HEK293 (cell line): Measurements from ENCODE around the gene L3MBTL3.

Experiments used
- CTCF ChIA-PET: fragments of 350-600 bp; formaldehyde crosslinking; extraction: SDS; loops from one replicate; lab custom pipeline; 2021; ENCODE audit warnings: antibody characterized with exemption; lab: Yijun Ruan, JAX
- POLR2A ChIA-PET: fragments of 300-600 bp; formaldehyde crosslinking; extraction: SDS; loops from one replicate; lab custom pipeline; 2020; ENCODE audit warnings: antibody characterized with exemption, inconsistent platforms; lab: Yijun Ruan, JAX
- H3K27ac ChIP-seq: fragments of 200-500 bp; sonication (Bioruptor generic); 2 replicates; pipeline ENCODE4 v1.5.1; 2014; ENCODE audit warnings: low read depth, low read length, control low read depth, inconsistent platforms; ENCODE audit errors: extremely low read depth
- H3K36me3 ChIP-seq, 2 experiments: fragments of 200-500 bp in 1 of 2; sonication (Bioruptor generic) in 1 of 2; 1 replicate in 1 of 2; 2 replicates in 1 of 2; pipeline ENCODE4 v1.5.1; 2014 to 2017; ENCODE audit warnings: inconsistent platforms in 2 of 2, low read length in 2 of 2; ENCODE audit not compliant: control insufficient read depth in 2 of 2, insufficient read depth in 1 of 2
- H3K4me1 ChIP-seq: fragments of 200-500 bp; sonication (Bioruptor generic); 2 replicates; pipeline ENCODE4 v1.5.1; 2014; ENCODE audit warnings: mild to moderate bottlenecking, low read length, inconsistent platforms; ENCODE audit not compliant: control insufficient read depth, insufficient read depth
- H3K4me3 ChIP-seq: 2 replicates; pipeline ENCODE4 v1.5.1; 2011; ENCODE audit warnings: low read depth, mild to moderate bottlenecking, control low read depth, low read length, moderate library complexity
- H3K9me3 ChIP-seq: fragments of 200-500 bp; sonication (Bioruptor generic); 2 replicates; pipeline ENCODE4 v1.5.1; 2014; ENCODE audit warnings: low read depth, low read length, inconsistent platforms; ENCODE audit not compliant: control insufficient read depth, insufficient read depth
- BCL11A ChIP-seq: fragments of 450-650 bp; formaldehyde crosslinking; IDR thresholded peaks from 2 replicates; pipeline ENCODE4 v1.5.1; 2016; ENCODE audit warnings: low read depth, missing biosample characterization, missing genetic modification characterization
- BCL11B ChIP-seq: fragments of 450-650 bp; formaldehyde crosslinking; IDR thresholded peaks from 2 replicates; pipeline ENCODE4 v1.5.1; 2016; ENCODE audit warnings: low read depth, missing biosample characterization, missing genetic modification characterization
- ZNF184 ChIP-seq: fragments of 450-650 bp; IDR thresholded peaks from 2 replicates; pipeline ENCODE4 v1.5.1; 2018; ENCODE audit warnings: missing biosample characterization, mild to moderate bottlenecking, missing genetic modification characterization
- ZNF202 ChIP-seq: fragments of 450-650 bp; formaldehyde crosslinking; IDR thresholded peaks from 2 replicates; pipeline ENCODE4 v1.5.1; 2016; ENCODE audit warnings: missing biosample characterization, missing genetic modification characterization, borderline replicate concordance
- ZNF274 ChIP-seq, 2 experiments: fragments of 200-500 bp in 1 of 2; fragments of 450-650 bp in 1 of 2; sonication (Bioruptor generic) in 1 of 2; formaldehyde crosslinking in 1 of 2; IDR thresholded peaks; 2 replicates each; pipeline versions ENCODE4 v1.5.1 to v1.6.1; 2014 to 2016; ENCODE audit warnings: borderline replicate concordance in 1 of 2, inconsistent platforms in 1 of 2, low read length in 1 of 2, missing biosample characterization in 1 of 2, missing genetic modification characterization in 1 of 2
- ZNF302 ChIP-seq: fragments of 450-650 bp; formaldehyde crosslinking; IDR thresholded peaks from 2 replicates; pipeline ENCODE4 v1.5.1; 2016; ENCODE audit warnings: missing biosample characterization, missing genetic modification characterization, low read depth
- ZNF37A ChIP-seq: fragments of 450-650 bp; IDR thresholded peaks from 2 replicates; pipeline ENCODE4 v1.5.1; 2018; ENCODE audit warnings: missing biosample characterization, missing genetic modification characterization
- ZNF501 ChIP-seq: fragments of 450-650 bp; formaldehyde crosslinking; IDR thresholded peaks from 2 replicates; pipeline ENCODE4 v1.5.1; 2016; ENCODE audit warnings: missing biosample characterization, missing genetic modification characterization
- ZNF514 ChIP-seq: fragments of 450-650 bp; formaldehyde crosslinking; IDR thresholded peaks from 2 replicates; pipeline ENCODE4 v1.5.1; 2016; ENCODE audit warnings: missing biosample characterization, missing genetic modification characterization
- ZNF529 ChIP-seq: fragments of 450-650 bp; formaldehyde crosslinking; IDR thresholded peaks from 2 replicates; pipeline ENCODE4 v1.5.1; 2017; ENCODE audit warnings: missing genetic modification characterization, missing biosample characterization; ENCODE audit not compliant: insufficient replicate concordance
- ZNF654 ChIP-seq: fragments of 450-650 bp; formaldehyde crosslinking; IDR thresholded peaks from 2 replicates; pipeline ENCODE4 v1.5.1; 2016; ENCODE audit warnings: low read depth, missing biosample characterization, missing genetic modification characterization
- ZNF670 ChIP-seq: fragments of 450-650 bp; formaldehyde crosslinking; IDR thresholded peaks from 2 replicates; pipeline ENCODE4 v1.5.1; 2016; ENCODE audit warnings: missing biosample characterization, missing genetic modification characterization, low read depth
- ZNF791 ChIP-seq: fragments of 450-650 bp; formaldehyde crosslinking; IDR thresholded peaks from 2 replicates; pipeline ENCODE4 v1.5.1; 2016; ENCODE audit warnings: missing biosample characterization, missing genetic modification characterization
- ZSCAN23 ChIP-seq: fragments of 450-650 bp; formaldehyde crosslinking; IDR thresholded peaks from 2 replicates; pipeline ENCODE4 v1.5.1; 2016; ENCODE audit warnings: missing biosample characterization, missing genetic modification characterization
- TF ChIP-seq, protein P1 (sequence below): fragments of 450-650 bp; formaldehyde crosslinking; IDR thresholded peaks from 2 replicates; pipeline ENCODE4 v1.5.1; 2017; ENCODE audit warnings: missing biosample characterization, missing genetic modification characterization
- TF ChIP-seq, protein P2 (sequence below): fragments of 450-650 bp; IDR thresholded peaks from 2 replicates; pipeline ENCODE4 v1.5.1; 2018; ENCODE audit warnings: missing biosample characterization, mild to moderate bottlenecking, missing genetic modification characterization
- TF ChIP-seq, protein P3 (sequence below): fragments of 450-650 bp; formaldehyde crosslinking; IDR thresholded peaks from 2 replicates; pipeline ENCODE4 v1.5.1; 2016; ENCODE audit warnings: missing biosample characterization, missing genetic modification characterization
- TF ChIP-seq, protein P4 (sequence below): fragments of 450-650 bp; formaldehyde crosslinking; conservative IDR thresholded peaks from 2 replicates; pipeline ENCODE4 v1.5.1; 2016; ENCODE audit warnings: low read depth, missing biosample characterization, missing genetic modification characterization

The L3MBTL3 gene

DNA sequence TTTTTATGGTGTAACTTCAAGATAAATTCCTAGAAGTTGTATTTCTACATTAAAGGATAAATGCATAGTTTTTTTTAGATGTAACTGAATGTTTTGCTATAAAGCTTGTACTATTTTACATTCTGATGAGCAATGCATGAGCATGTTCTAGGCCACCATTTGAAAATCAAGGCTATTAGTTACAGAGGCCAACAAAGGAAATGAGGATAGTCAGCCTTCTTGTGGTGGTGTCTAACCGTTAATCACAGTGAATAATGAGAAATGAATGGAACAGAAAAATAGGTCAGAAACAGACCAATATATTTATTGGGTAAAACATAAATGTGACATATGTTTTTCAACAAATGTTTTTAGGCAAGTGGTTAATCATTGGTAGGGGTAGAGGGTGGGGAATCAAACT, 37.6 kb upstream of the L3MBTL3 start:
- POLR2A ChIA-PET = no interaction called here
- Histone ChIP-seq H3K36me3 (no peaks in the 10 kb centered on the region), H3K27ac (no peak overlapping the region), H3K4me3 (no peak overlapping the region), H3K9me3 (no peaks in the 10 kb centered on the region), H3K4me1 (no peaks in the 10 kb centered on the region)
- CTCF ChIA-PET = no interaction called here
- TF ChIP-seq ZNF529 (tag by site-specific recombination) (no peak), ZNF514 (tag by site-specific recombination) (no peak)
- TF ChIP-seq, protein P1, sequence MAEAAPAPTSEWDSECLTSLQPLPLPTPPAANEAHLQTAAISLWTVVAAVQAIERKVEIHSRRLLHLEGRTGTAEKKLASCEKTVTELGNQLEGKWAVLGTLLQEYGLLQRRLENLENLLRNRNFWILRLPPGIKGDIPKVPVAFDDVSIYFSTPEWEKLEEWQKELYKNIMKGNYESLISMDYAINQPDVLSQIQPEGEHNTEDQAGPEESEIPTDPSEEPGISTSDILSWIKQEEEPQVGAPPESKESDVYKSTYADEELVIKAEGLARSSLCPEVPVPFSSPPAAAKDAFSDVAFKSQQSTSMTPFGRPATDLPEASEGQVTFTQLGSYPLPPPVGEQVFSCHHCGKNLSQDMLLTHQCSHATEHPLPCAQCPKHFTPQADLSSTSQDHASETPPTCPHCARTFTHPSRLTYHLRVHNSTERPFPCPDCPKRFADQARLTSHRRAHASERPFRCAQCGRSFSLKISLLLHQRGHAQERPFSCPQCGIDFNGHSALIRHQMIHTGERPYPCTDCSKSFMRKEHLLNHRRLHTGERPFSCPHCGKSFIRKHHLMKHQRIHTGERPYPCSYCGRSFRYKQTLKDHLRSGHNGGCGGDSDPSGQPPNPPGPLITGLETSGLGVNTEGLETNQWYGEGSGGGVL (tag by site-specific recombination) = no peak

DNA sequence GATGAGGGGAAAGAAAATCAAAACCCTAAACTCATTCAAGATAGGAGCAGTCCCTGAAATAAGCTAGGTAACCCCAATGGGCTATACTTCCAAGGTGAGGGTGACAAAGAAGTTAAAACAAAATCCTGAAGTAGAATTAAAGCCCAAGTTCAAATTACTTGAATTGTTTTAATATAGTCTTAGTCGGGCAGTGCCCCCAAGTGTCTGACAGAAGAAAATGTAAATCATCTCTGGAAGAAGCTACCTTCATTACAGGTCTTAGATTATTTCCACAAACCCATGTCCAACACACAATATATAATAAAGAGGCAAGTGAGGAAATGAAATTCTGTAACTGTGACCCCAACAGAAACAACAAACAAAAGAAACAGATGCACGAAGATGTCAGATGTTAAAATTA, 36.8 kb upstream of the L3MBTL3 start:
- Histone ChIP-seq H3K36me3 (no peaks in the 10 kb centered on the region), H3K4me1 (no peaks in the 10 kb centered on the region), H3K9me3 (no peaks in the 10 kb centered on the region), H3K4me3 (no peak overlapping the region), H3K27ac (no peak overlapping the region)
- ChIA-PET CTCF (interaction anchor here (0.7 to 2.0 kb wide), 8 partner anchors 9 to 384 kb away, joined by 3 to 13 read pairs (median 4); no protein-coding TSS in a partner anchor), POLR2A (no interaction called here)
- TF ChIP-seq ZNF654 (tag by site-specific recombination) (0 out of 2 replicates have a peak, but pooled peaks have one; percentile 11), BCL11B (tag by site-specific recombination) (no peak), ZNF37A (tag by site-specific recombination) (no peak), ZSCAN23 (no peak)

GRCh38 chr6:129989396-129989795, 29.0 kb upstream of the L3MBTL3 start:
- H3K4me1 ChIP-seq = no peaks in the 10 kb centered on the region
- no peaks in the 10 kb centered on the region for H3K9me3 ChIP-seq
- H3K4me3 ChIP-seq = no peak overlapping the region
- CTCF ChIA-PET = no interaction called here
- no peak overlapping the region for H3K27ac ChIP-seq
- TF ChIP-seq ZNF791 (tag by site-specific recombination) (no peak), ZNF274 (IDR thresholded peaks at IDR 0.05; ENCODE audit: low read length) (0 out of 2 replicates have a peak, but pooled peaks have one; percentile 21), ZNF274 (tag by site-specific recombination; IDR thresholded peaks at IDR 0.05; ENCODE audit: borderline replicate concordance) (no peak)
- TF ChIP-seq, all 188 proteins: peak for 1
- POLR2A ChIA-PET = no interaction called here
- H3K36me3 ChIP-seq = no peaks in the 10 kb centered on the region

GRCh38 chr6:129992881-129993280, 25.5 kb upstream of the L3MBTL3 start:
- no peak overlapping the region for H3K4me3 ChIP-seq
- no peaks in the 10 kb centered on the region for H3K4me1 ChIP-seq
- H3K27ac ChIP-seq = no peak overlapping the region
- CTCF ChIA-PET = interaction anchor here (0.6 to 1.0 kb wide), 3 partner anchors 15 to 1527 kb away, joined by 3 read pairs; no protein-coding TSS in a partner anchor
- H3K36me3 ChIP-seq = no peaks in the 10 kb centered on the region
- POLR2A ChIA-PET = no interaction called here
- H3K9me3 ChIP-seq = no peaks in the 10 kb centered on the region
- no peak for TF ChIP-seq ZNF501 (tag by site-specific recombination)
- TF ChIP-seq ZNF670 (tag by site-specific recombination) = no peak
- TF ChIP-seq, protein P2, sequence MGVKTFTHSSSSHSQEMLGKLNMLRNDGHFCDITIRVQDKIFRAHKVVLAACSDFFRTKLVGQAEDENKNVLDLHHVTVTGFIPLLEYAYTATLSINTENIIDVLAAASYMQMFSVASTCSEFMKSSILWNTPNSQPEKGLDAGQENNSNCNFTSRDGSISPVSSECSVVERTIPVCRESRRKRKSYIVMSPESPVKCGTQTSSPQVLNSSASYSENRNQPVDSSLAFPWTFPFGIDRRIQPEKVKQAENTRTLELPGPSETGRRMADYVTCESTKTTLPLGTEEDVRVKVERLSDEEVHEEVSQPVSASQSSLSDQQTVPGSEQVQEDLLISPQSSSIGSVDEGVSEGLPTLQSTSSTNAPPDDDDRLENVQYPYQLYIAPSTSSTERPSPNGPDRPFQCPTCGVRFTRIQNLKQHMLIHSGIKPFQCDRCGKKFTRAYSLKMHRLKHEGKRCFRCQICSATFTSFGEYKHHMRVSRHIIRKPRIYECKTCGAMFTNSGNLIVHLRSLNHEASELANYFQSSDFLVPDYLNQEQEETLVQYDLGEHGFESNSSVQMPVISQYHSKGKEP (tag by site-specific recombination) = no peak
- TF ChIP-seq, protein P3, sequence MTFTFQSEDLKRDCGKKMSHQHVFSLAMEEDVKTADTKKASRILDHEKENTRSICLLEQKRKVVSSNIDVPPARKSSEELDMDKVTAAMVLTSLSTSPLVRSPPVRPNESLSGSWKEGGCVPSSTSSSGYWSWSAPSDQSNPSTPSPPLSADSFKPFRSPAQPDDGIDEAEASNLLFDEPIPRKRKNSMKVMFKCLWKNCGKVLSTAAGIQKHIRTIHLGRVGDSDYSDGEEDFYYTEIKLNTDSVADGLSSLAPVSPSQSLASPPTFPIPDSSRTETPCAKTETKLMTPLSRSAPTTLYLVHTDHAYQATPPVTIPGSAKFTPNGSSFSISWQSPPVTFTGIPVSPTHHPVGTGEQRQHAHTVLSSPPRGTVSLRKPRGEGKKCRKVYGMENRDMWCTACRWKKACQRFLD (tag by site-specific recombination) = no peak
- TF ChIP-seq ZNF791 (tag by site-specific recombination) = no peak
- TF ChIP-seq, protein P4, sequence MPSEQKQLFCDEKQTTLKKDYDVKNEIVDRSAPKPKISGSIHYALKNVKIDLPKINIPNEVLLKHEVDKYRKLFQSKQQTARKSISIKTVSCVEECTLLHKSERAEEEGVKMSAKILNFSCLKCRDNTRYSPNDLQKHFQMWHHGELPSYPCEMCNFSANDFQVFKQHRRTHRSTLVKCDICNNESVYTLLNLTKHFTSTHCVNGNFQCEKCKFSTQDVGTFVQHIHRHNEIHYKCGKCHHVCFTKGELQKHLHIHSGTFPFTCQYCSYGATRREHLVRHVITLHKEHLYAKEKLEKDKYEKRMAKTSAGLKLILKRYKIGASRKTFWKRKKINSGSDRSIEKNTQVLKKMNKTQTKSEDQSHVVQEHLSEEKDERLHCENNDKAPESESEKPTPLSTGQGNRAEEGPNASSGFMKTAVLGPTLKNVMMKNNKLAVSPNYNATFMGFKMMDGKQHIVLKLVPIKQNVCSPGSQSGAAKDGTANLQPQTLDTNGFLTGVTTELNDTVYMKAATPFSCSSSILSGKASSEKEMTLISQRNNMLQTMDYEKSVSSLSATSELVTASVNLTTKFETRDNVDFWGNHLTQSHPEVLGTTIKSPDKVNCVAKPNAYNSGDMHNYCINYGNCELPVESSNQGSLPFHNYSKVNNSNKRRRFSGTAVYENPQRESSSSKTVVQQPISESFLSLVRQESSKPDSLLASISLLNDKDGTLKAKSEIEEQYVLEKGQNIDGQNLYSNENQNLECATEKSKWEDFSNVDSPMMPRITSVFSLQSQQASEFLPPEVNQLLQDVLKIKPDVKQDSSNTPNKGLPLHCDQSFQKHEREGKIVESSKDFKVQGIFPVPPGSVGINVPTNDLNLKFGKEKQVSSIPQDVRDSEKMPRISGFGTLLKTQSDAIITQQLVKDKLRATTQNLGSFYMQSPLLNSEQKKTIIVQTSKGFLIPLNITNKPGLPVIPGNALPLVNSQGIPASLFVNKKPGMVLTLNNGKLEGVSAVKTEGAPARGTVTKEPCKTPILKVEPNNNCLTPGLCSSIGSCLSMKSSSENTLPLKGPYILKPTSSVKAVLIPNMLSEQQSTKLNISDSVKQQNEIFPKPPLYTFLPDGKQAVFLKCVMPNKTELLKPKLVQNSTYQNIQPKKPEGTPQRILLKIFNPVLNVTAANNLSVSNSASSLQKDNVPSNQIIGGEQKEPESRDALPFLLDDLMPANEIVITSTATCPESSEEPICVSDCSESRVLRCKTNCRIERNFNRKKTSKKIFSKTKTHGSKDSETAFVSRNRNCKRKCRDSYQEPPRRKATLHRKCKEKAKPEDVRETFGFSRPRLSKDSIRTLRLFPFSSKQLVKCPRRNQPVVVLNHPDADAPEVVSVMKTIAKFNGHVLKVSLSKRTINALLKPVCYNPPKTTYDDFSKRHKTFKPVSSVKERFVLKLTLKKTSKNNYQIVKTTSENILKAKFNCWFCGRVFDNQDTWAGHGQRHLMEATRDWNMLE (tag by site-specific recombination) = no peak
- no peak for TF ChIP-seq ZNF302
- TF ChIP-seq ZNF184 (tag by site-specific recombination) = no peak
- TF ChIP-seq ZNF202 (tag by site-specific recombination) = no peak
- TF ChIP-seq BCL11A (tag by site-specific recombination) = no peak
